Osteocyte (in vitro differentiated cells): Measurements from ENCODE around the gene GYS1. TPM values are rescaled to one million over a fixed set of nuclear protein-coding genes. Genes with fewer than 3 reads are reported as not detected.

Experiments
- DNase-seq: peaks from one replicate; pipeline ENCODE4 v3.0.0; 2021; ENCODE audit warnings: mixed read lengths; ENCODE audit not compliant: unreplicated experiment; ENCODE audit errors: extremely low spot score
- H3K27ac Mint-ChIP-seq: one replicate; pipeline ENCODE4 v1.8.0; 2021; ENCODE audit warnings: mild to moderate bottlenecking, mixed read lengths; ENCODE audit not compliant: unreplicated experiment
- H3K27me3 Mint-ChIP-seq: one replicate; pipeline ENCODE4 v1.8.0; 2021; ENCODE audit warnings: mixed read lengths; ENCODE audit not compliant: unreplicated experiment
- H3K36me3 Mint-ChIP-seq: one replicate; pipeline ENCODE4 v1.8.0; 2021; ENCODE audit warnings: mixed read lengths; ENCODE audit not compliant: unreplicated experiment
- H3K4me1 Mint-ChIP-seq: one replicate; pipeline ENCODE4 v1.8.0; 2021; ENCODE audit warnings: mixed read lengths; ENCODE audit not compliant: unreplicated experiment
- H3K4me3 Mint-ChIP-seq: one replicate; pipeline ENCODE4 v1.8.0; 2021; ENCODE audit warnings: mild to moderate bottlenecking, moderate library complexity, mixed read lengths; ENCODE audit not compliant: unreplicated experiment
- H3K9me3 Mint-ChIP-seq: one replicate; pipeline ENCODE4 v1.8.0; 2021; ENCODE audit warnings: mixed read lengths; ENCODE audit not compliant: unreplicated experiment
- CTCF ChIP-seq: fragments of 200-600 bp; sonication (generic); IDR thresholded peaks from 2 replicates; pipeline ENCODE4 v1.5.0; 2021; ENCODE audit warnings: antibody characterized with exemption, mild to moderate bottlenecking, moderate library complexity
- total RNA-seq: library from RNA; stranded (reverse); gene quantifications from 2 replicates; pipeline ENCODE4 v1.2.1, GENCODE V29; 2021

GYS1 gene
- total RNA-seq, 1 donor from 2014 or later, result 42.2 TPM

GRCh38 chr19:48946463-48947257, 46.4 kb downstream of the GYS1 start:
- Mint-ChIP-seq H3K27ac (no peak overlapping the region), H3K4me1 (peaks cover 8% of the 10 kb centered on the region), H3K27me3 (no peaks in the 10 kb centered on the region), H3K4me3 (no peak overlapping the region), H3K9me3 (no peaks in the 10 kb centered on the region), H3K36me3 (no peaks in the 10 kb centered on the region)
- no peak for TF ChIP-seq CTCF
- DNase-seq, result no peak

GRCh38 chr19:48945817-48946216, 47.3 kb downstream of the GYS1 start:
- Mint-ChIP-seq H3K36me3 (no peaks in the 10 kb centered on the region), H3K27ac (no peak overlapping the region), H3K4me3 (no peak overlapping the region), H3K27me3 (no peaks in the 10 kb centered on the region), H3K9me3 (no peaks in the 10 kb centered on the region), H3K4me1 (peaks cover 8% of the 10 kb centered on the region)
- DNase-seq, result no peak
- no peak for TF ChIP-seq CTCF

- no peak for TF ChIP-seq CTCF
- no peaks in the 10 kb centered on the region for H3K36me3 Mint-ChIP-seq
- H3K4me1 Mint-ChIP-seq, result peaks cover 8% of the 10 kb centered on the region
- no peak for DNase-seq
- no peaks in the 10 kb centered on the region for H3K27me3 Mint-ChIP-seq
- H3K4me3 Mint-ChIP-seq, result no peak overlapping the region
- H3K27ac Mint-ChIP-seq, result no peak overlapping the region
- no peaks in the 10 kb centered on the region for H3K9me3 Mint-ChIP-seq
These were observed 47.7 kb downstream of the GYS1 start for GRCh38 chr19:48945415-48945814.

DNA sequence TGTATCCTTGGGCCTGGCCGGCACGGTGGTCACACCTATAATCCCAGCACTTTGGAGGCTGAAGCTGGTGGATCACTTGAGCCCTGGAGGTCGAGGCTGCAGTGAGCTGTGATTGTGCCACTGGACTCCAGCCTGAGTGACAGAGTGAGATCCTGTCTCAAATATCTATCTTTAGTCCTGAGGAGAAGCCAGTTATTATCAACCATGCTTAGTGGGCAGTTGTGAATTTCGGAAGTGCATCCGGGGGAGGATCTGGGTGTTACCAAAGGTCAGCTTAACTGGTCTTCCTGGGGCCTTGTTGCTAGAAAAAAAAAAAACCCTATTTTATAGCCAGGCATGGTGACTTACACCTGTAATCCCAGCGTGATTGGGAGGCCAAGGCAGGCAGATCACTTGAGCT, 50.0 kb downstream of the GYS1 start:
- H3K4me1 Mint-ChIP-seq, result peaks cover 3% of the 10 kb centered on the region
- no peaks in the 10 kb centered on the region for H3K9me3 Mint-ChIP-seq
- no peaks in the 10 kb centered on the region for H3K36me3 Mint-ChIP-seq
- H3K4me3 Mint-ChIP-seq, result no peak overlapping the region
- TF ChIP-seq CTCF, result no peak
- H3K27me3 Mint-ChIP-seq, result no peaks in the 10 kb centered on the region
- H3K27ac Mint-ChIP-seq, result no peak overlapping the region
- no peak for DNase-seq

GRCh38 chr19:48940902-48941301, 52.2 kb downstream of the GYS1 start:
- no peaks in the 10 kb centered on the region for H3K4me1 Mint-ChIP-seq
- H3K4me3 Mint-ChIP-seq, result no peak overlapping the region
- no peaks in the 10 kb centered on the region for H3K27me3 Mint-ChIP-seq
- no peaks in the 10 kb centered on the region for H3K9me3 Mint-ChIP-seq
- H3K36me3 Mint-ChIP-seq, result no peaks in the 10 kb centered on the region
- DNase-seq, result no peak
- no peak for TF ChIP-seq CTCF
- no peak overlapping the region for H3K27ac Mint-ChIP-seq
